CD14-positive monocyte (primary cell): ENCODE results near the gene HDAC4. TPM values are rescaled to one million over a fixed set of nuclear protein-coding genes. Genes with fewer than 3 reads are reported as not detected.

Experiments
- DNase-seq, 3 donors: peaks; one replicate each; pipeline ENCODE4 v3.0.0-alpha.2; 2011 to 2022
- H2AFZ ChIP-seq: 2 replicates; pipeline ENCODE4 v1.6.0; 2012; ENCODE audit warnings: mild to moderate bottlenecking, low read depth, low read length, inconsistent platforms; ENCODE audit not compliant: insufficient read depth, poor library complexity, severe bottlenecking
- H3K27ac ChIP-seq, 2 donors: 1 replicate in 1 of 2; 2 replicates in 1 of 2; pipeline ENCODE4 v1.5.1; 2012 to 2013; ENCODE audit warnings: low read length in 2 of 2, control low read depth in 1 of 2, inconsistent platforms in 1 of 2, low read depth in 1 of 2, mild to moderate bottlenecking in 1 of 2
- H3K27me3 ChIP-seq, 2 donors: one replicate each; pipeline versions ENCODE4 v1.6.0 to v1.6.1; 2011 to 2013; ENCODE audit warnings: low read length in 2 of 2; ENCODE audit not compliant: control insufficient read depth in 2 of 2, insufficient read depth in 2 of 2
- H3K36me3 ChIP-seq, 2 donors: replicated peaks in 1 of 2; 1 replicate in 1 of 2; 2 replicates in 1 of 2; pipeline versions ENCODE4 v1.5.1 to v1.6.1; 2012 to 2013; ENCODE audit warnings: low read length in 2 of 2, control low read depth in 1 of 2, inconsistent platforms in 1 of 2, mild to moderate bottlenecking in 1 of 2; ENCODE audit not compliant: insufficient read depth in 2 of 2, control insufficient read depth in 1 of 2
- H3K4me1 ChIP-seq, 2 donors: 1 replicate in 1 of 2; 2 replicates in 1 of 2; pipeline versions ENCODE4 v1.5.1 to v1.6.1; 2012 to 2013; ENCODE audit warnings: low read length in 2 of 2, control low read depth in 1 of 2, inconsistent platforms in 1 of 2, mild to moderate bottlenecking in 1 of 2, moderate library complexity in 1 of 2; ENCODE audit not compliant: insufficient read depth in 2 of 2, control insufficient read depth in 1 of 2
- H3K4me2 ChIP-seq: replicated peaks from 2 replicates; pipeline ENCODE3; 2012; ENCODE audit warnings: low read length, moderate library complexity, mild to moderate bottlenecking; ENCODE audit not compliant: poor library complexity, severe bottlenecking; ENCODE audit errors: extremely low read depth
- H3K4me3 ChIP-seq, 3 experiments: fragments of 200-600 bp in 1 of 3; sonication (generic) in 1 of 3; replicated peaks in 1 of 3; 1 replicate in 2 of 3; 2 replicates in 1 of 3; pipeline ENCODE4 v1.5.1; 2011 to 2013; ENCODE audit warnings: low read length in 3 of 3, mild to moderate bottlenecking in 3 of 3, control low read depth in 2 of 3, low read depth in 2 of 3, inconsistent platforms in 1 of 3, moderate library complexity in 1 of 3
- H3K79me2 ChIP-seq: 2 replicates; pipeline ENCODE4 v1.6.0; 2012; ENCODE audit warnings: mild to moderate bottlenecking, control low read depth, inconsistent platforms, low read length, moderate library complexity; ENCODE audit not compliant: insufficient read depth
- H3K9ac ChIP-seq: 2 replicates; pipeline ENCODE4 v1.6.0; 2017; ENCODE audit warnings: low read length, mild to moderate bottlenecking; ENCODE audit not compliant: insufficient read depth, poor library complexity, severe bottlenecking
- H3K9me3 ChIP-seq, 2 donors: replicated peaks in 1 of 2; 1 replicate in 1 of 2; 2 replicates in 1 of 2; pipeline versions ENCODE4 v1.5.1 to v1.6.1; 2012 to 2013; ENCODE audit warnings: low read length in 2 of 2, control low read depth in 1 of 2; ENCODE audit not compliant: control insufficient read depth in 1 of 2, insufficient read depth in 1 of 2
- H4K20me1 ChIP-seq: 2 replicates; pipeline ENCODE4 v1.6.0; 2012; ENCODE audit warnings: mild to moderate bottlenecking, low read length, control low read depth, moderate library complexity; ENCODE audit not compliant: insufficient read depth
- H3K27ac Mint-ChIP-seq, 7 donors: one replicate each; pipeline ENCODE4 v1.8.0; 2020; ENCODE audit warnings: mild to moderate bottlenecking in 7 of 7, mixed read lengths in 7 of 7, moderate library complexity in 6 of 7, inconsistent platforms in 2 of 7
- H3K27me3 Mint-ChIP-seq, 3 donors: one replicate each; pipeline ENCODE4 v1.8.0; 2021 to 2022; ENCODE audit warnings: low read depth in 3 of 3, mild to moderate bottlenecking in 3 of 3, mixed read lengths in 3 of 3, moderate library complexity in 3 of 3, inconsistent platforms in 1 of 3
- H3K36me3 Mint-ChIP-seq, 2 donors: one replicate each; pipeline ENCODE4 v1.8.0; 2020; ENCODE audit warnings: mixed read lengths in 2 of 2, inconsistent platforms in 1 of 2, mild to moderate bottlenecking in 1 of 2
- H3K4me1 Mint-ChIP-seq: one replicate; pipeline ENCODE4 v1.8.0; 2020; ENCODE audit warnings: mild to moderate bottlenecking, mixed read lengths
- H3K4me3 Mint-ChIP-seq, 2 donors: one replicate each; pipeline ENCODE4 v1.8.0; 2020; ENCODE audit warnings: mild to moderate bottlenecking in 2 of 2, mixed read lengths in 2 of 2, moderate library complexity in 1 of 2
- H3K9me3 Mint-ChIP-seq, 7 donors: one replicate each; pipeline ENCODE4 v1.8.0; 2020 to 2022; ENCODE audit warnings: mixed read lengths in 7 of 7, mild to moderate bottlenecking in 6 of 7, moderate library complexity in 6 of 7, inconsistent platforms in 2 of 7
- CTCF ChIP-seq: fragments of 200-600 bp; IDR thresholded peaks from one replicate; pipeline ENCODE4 v1.8.0; 2022; ENCODE audit warnings: antibody characterized with exemption, mild to moderate bottlenecking
- WGBS: methylation state at CpG from one replicate; pipeline ENCODE4 v1.1.5; 2013; ENCODE audit warnings: missing lambda C conversion rate; ENCODE audit not compliant: insufficient coverage; 5-methylcytosine and 5-hydroxymethylcytosine counted together
- intact Hi-C, 2 donors: fragments of 100-400 bp; cut with micrococcal nuclease; formaldehyde crosslinking; loops; one replicate each; pipeline versions ENCODE4 v1.15.0 to v1.15.1; 2023
- polyA plus RNA-seq, 3 donors: library from polyadenylated mRNA; depleted of rRNA in 1 of 3; unstranded in 2 of 3; stranded (reverse) in 1 of 3; fragments of 300-500 nt in 2 of 3; fragments of >200 nt in 1 of 3; fragmentation: Illumina TruSeq in 2 of 3; gene quantifications; 1 replicate in 2 of 3; 2 replicates in 1 of 3; pipeline ENCODE4 v1.2.3, GENCODE V29; 2012 to 2021

HDAC4 gene
- polyA plus RNA-seq, 3 donors: 3.3 to 23.0 (median 4.5) TPM

- 20% methylated on average over 24 of the region's 34 CpGs for WGBS
- Histone ChIP-seq H3K4me1 (peaks cover 64 to 89% of the 10 kb centered on the region in 2 donors), H3K79me2 (peaks cover 95% of the 10 kb centered on the region), H3K27ac (peak overlapping the region; percentile 83 to 93), H3K36me3 (no peaks in the 10 kb centered on the region), H3K9ac (peak overlapping the region; percentile 78), H2AFZ (peak overlapping the region; percentile 27), H3K9me3 (no peaks in the 10 kb centered on the region), H3K4me2 (peak overlapping the region; percentile 59), H3K4me3 (peak overlapping the region in 2 of 3 experiments; percentile 22 to 61), H3K27me3 (no peaks in the 10 kb centered on the region), H4K20me1 (peaks cover 3% of the 10 kb centered on the region)
- intact Hi-C loops: loop anchor here in 1 of 2 donors (10.0 kb wide), 1 partner anchor 120 kb away; no protein-coding TSS in a partner anchor
- peaks cover 0 to 4% (median 0%) of the 10 kb centered on the region in 3 donors for H3K27me3 Mint-ChIP-seq
- H3K36me3 Mint-ChIP-seq: peaks cover 25 to 41% of the 10 kb centered on the region in 2 donors
- no peaks in the 10 kb centered on the region for H3K9me3 Mint-ChIP-seq
- H3K4me1 Mint-ChIP-seq: peaks cover 72% of the 10 kb centered on the region
- peak; percentile 93 to 98 (median 94) for DNase-seq
- peak overlapping the region; percentile 80 to 81 for H3K4me3 Mint-ChIP-seq
- H3K27ac Mint-ChIP-seq: peak overlapping the region; percentile 88 to 99 (median 98)
- no peak for TF ChIP-seq CTCF
Measured at GRCh38 chr2:239275044-239275685, 125.7 kb downstream of the HDAC4 start.

GRCh38 chr2:239274391-239275043, 126.3 kb downstream of the HDAC4 start:
- TF ChIP-seq CTCF: no peak
- peak overlapping the region in 2 of 3 experiments; percentile 22 to 61 for H3K4me3 ChIP-seq
- H3K9me3 ChIP-seq: no peaks in the 10 kb centered on the region
- no peaks in the 10 kb centered on the region for H3K27me3 ChIP-seq
- no peaks in the 10 kb centered on the region for H3K36me3 ChIP-seq
- H3K27ac ChIP-seq: peak overlapping the region; percentile 83 to 93
- 71% methylated on average over 12 of the region's 16 CpGs for WGBS
- H2AFZ ChIP-seq: no peak overlapping the region
- Mint-ChIP-seq H3K4me1 (peaks cover 78% of the 10 kb centered on the region), H3K27ac (peak overlapping the region; percentile 88 to 99 (median 98)), H3K9me3 (no peaks in the 10 kb centered on the region), H3K4me3 (peak overlapping the region; percentile 80 to 81), H3K27me3 (peaks cover 0 to 7% (median 1%) of the 10 kb centered on the region in 3 donors), H3K36me3 (peaks cover 26 to 41% of the 10 kb centered on the region in 2 donors)
- H3K4me2 ChIP-seq: peak overlapping the region; percentile 59
- peak in 2 of 3 donors; percentile 37 to 42 for DNase-seq
- intact Hi-C loops: loop anchor here (5.0 to 10.0 kb wide), 2 partner anchors 43 to 120 kb away; no protein-coding TSS in a partner anchor
- peak overlapping the region; percentile 78 for H3K9ac ChIP-seq
- peaks cover 64 to 89% of the 10 kb centered on the region in 2 donors for H3K4me1 ChIP-seq
- H4K20me1 ChIP-seq: peaks cover 3% of the 10 kb centered on the region
- peaks cover 95% of the 10 kb centered on the region for H3K79me2 ChIP-seq
